GM21515 (cell line): ENCODE measurements around the gene MTHFD2L.
"Not testable (repeated sequence)": the region's sequence is repeated elsewhere in the genome, so short reads cannot be mapped to it uniquely, and the experiment has no call there.

Experiments used
- ATAC-seq: cut with Tn5 transposase; IDR thresholded peaks from one replicate; pipeline ENCODE4 v1.9.1; 2021; ENCODE audit not compliant: unreplicated experiment

MTHFD2L gene

GRCh38 chr4:74181219-74181618 lies 23.3 kb downstream of the MTHFD2L start:
- ATAC-seq: no peak

- no peak for ATAC-seq
Observed at GRCh38 chr4:74188912-74189311, 31.0 kb downstream of the MTHFD2L start.

GRCh38 chr4:74189331-74190043 lies 31.6 kb downstream of the MTHFD2L start:
- ATAC-seq: no peak

GRCh38 chr4:74190332-74190731 lies 32.4 kb downstream of the MTHFD2L start:
- no peak for ATAC-seq

GRCh38 chr4:74190919-74191397 lies 33.0 kb downstream of the MTHFD2L start:
- no peak for ATAC-seq

GRCh38 chr4:74197080-74197479 lies 39.2 kb downstream of the MTHFD2L start:
- peak; percentile 61 for ATAC-seq

- no peak for ATAC-seq
Observed at GRCh38 chr4:74202062-74202586, 44.2 kb downstream of the MTHFD2L start.

- ATAC-seq: no peak
Observed at GRCh38 chr4:74203467-74203866, 45.5 kb downstream of the MTHFD2L start.

GRCh38 chr4:74205046-74205445 lies 47.1 kb downstream of the MTHFD2L start:
- no peak for ATAC-seq

GRCh38 chr4:74205559-74205958 lies 47.6 kb downstream of the MTHFD2L start:
- no peak for ATAC-seq

GRCh38 chr4:74206088-74206825 lies 48.3 kb downstream of the MTHFD2L start:
- peak; percentile 81 for ATAC-seq

GRCh38 chr4:74214457-74215159 lies 56.7 kb downstream of the MTHFD2L start:
- not testable (repeated sequence) for ATAC-seq

- ATAC-seq: not testable (repeated sequence)
Observed at GRCh38 chr4:74215236-74215635, 57.3 kb downstream of the MTHFD2L start.

GRCh38 chr4:74217365-74217764 lies 59.4 kb downstream of the MTHFD2L start:
- ATAC-seq: no peak

GRCh38 chr4:74218201-74218600 lies 60.3 kb downstream of the MTHFD2L start:
- no peak for ATAC-seq

GRCh38 chr4:74219240-74219639 lies 61.3 kb downstream of the MTHFD2L start:
- ATAC-seq: no peak

- no peak for ATAC-seq
Observed at GRCh38 chr4:74223098-74223497, 65.2 kb downstream of the MTHFD2L start.

GRCh38 chr4:74223801-74224200 lies 65.9 kb downstream of the MTHFD2L start:
- ATAC-seq: no peak

- ATAC-seq: peak; percentile 95
Observed at GRCh38 chr4:74228691-74229640, 71.0 kb downstream of the MTHFD2L start.

GRCh38 chr4:74230902-74231499 lies 73.1 kb downstream of the MTHFD2L start:
- no peak for ATAC-seq
